Measurements from ENCODE around the gene TRIM13.

GRCh38 chr13:50015750-50016149 lies 18.9 kb downstream of the TRIM13 start:
- TF ChIP-seq CTCF (IDR thresholded peaks at IDR 0.05), result no peak
- TF ChIP-seq REST (IDR thresholded peaks at IDR 0.05; ENCODE audit: insufficient read depth in 1 of 2, low read depth in 2 of 2, low read length in 1 of 2), result no peak
- TF ChIP-seq TCF7L2 (IDR thresholded peaks at IDR 0.05; ENCODE audit: low read depth, low read length), result no peak

Data from Panc1 (cell line).